DMS114 treated with DMSO at 0.1 percent for 48 hours (cell line): ENCODE data around the gene SLC6A19.
"Not testable (repeated sequence)": the region's sequence is repeated elsewhere in the genome, so short reads cannot be mapped to it uniquely, and the experiment has no call there.

Experiments
- DNase-seq: peaks from one replicate; lab custom pipeline; 2025; ENCODE audit not compliant: unreplicated experiment; lab: John Stamatoyannopoulos, UW

The SLC6A19 gene

GRCh38 chr5:1201327-1202025, at the start of gene SLC6A19:
SLC6A19 (plus strand) TSS chr5:1201595; CDS start chr5:1201651, 56 bp downstream.
- no peak for DNase-seq

- no peak for DNase-seq
Measured at GRCh38 chr5:1152156-1152555, 49.2 kb upstream of the SLC6A19 start.

- DNase-seq = no peak
Measured at GRCh38 chr5:1152771-1153282, 48.6 kb upstream of the SLC6A19 start.

GRCh38 chr5:1153428-1153827, 48.0 kb upstream of the SLC6A19 start:
- no peak for DNase-seq

GRCh38 chr5:1155191-1156032, 46.0 kb upstream of the SLC6A19 start:
- no peak for DNase-seq

- DNase-seq = no peak
Measured at GRCh38 chr5:1156033-1156753, 45.2 kb upstream of the SLC6A19 start.

GRCh38 chr5:1156754-1157460, 44.5 kb upstream of the SLC6A19 start:
- no peak for DNase-seq

GRCh38 chr5:1157461-1157986, 43.9 kb upstream of the SLC6A19 start:
- not testable (repeated sequence) for DNase-seq

- no peak for DNase-seq
Measured at GRCh38 chr5:1158647-1159340, 42.6 kb upstream of the SLC6A19 start.

GRCh38 chr5:1159341-1159675, 42.1 kb upstream of the SLC6A19 start:
- DNase-seq = no peak

- DNase-seq = no peak
Measured at GRCh38 chr5:1159774-1160406, 41.5 kb upstream of the SLC6A19 start.

GRCh38 chr5:1161108-1161832, 40.1 kb upstream of the SLC6A19 start:
- no peak for DNase-seq

- DNase-seq = no peak
Measured at GRCh38 chr5:1161833-1162229, 39.6 kb upstream of the SLC6A19 start.

- no peak for DNase-seq
Measured at GRCh38 chr5:1162276-1162675, 39.1 kb upstream of the SLC6A19 start.

- DNase-seq = no peak
Measured at GRCh38 chr5:1162751-1163150, 38.6 kb upstream of the SLC6A19 start.

- no peak for DNase-seq
Measured at GRCh38 chr5:1163366-1163765, 38.0 kb upstream of the SLC6A19 start.

- DNase-seq = no peak
Measured at GRCh38 chr5:1163879-1164278, 37.5 kb upstream of the SLC6A19 start.

- no peak for DNase-seq
Measured at GRCh38 chr5:1164696-1165630, 36.4 kb upstream of the SLC6A19 start.
